ENCODE results near the gene ADAP1. TPM values are rescaled to one million over a fixed set of nuclear protein-coding genes. Genes with fewer than 3 reads are reported as not detected.

ADAP1 gene
- total RNA-seq, 2 experiments from 2014 or later = 34.6 to 40.9 TPM

GRCh38 chr7:969403-969802, 14.9 kb upstream of the ADAP1 start:
- H3K36me3 Mint-ChIP-seq (ENCODE audit: low read depth) = peaks cover 39% of the 10 kb centered on the region
- H3K9me3 Mint-ChIP-seq = no peaks in the 10 kb centered on the region
- POLR2A ChIA-PET = no interaction called here
- CTCF ChIA-PET = interaction anchor here (1.1 kb wide), 1 partner anchor 23 kb away, joined by 3 read pairs; no protein-coding TSS in a partner anchor
- no peak for DNase-seq
- no peak overlapping the region for H3K4me3 Mint-ChIP-seq
- no peak for TF ChIP-seq CTCF (IDR thresholded peaks at IDR 0.05)
- no peaks in the 10 kb centered on the region for H3K27me3 Mint-ChIP-seq
- intact Hi-C loops (cut with micrococcal nuclease) = no loop called here
- ATAC-seq = no peak
- H3K4me1 Mint-ChIP-seq (ENCODE audit: low read depth) = peaks cover 39% of the 10 kb centered on the region
- H3K27ac Mint-ChIP-seq = no peak overlapping the region

- Mint-ChIP-seq H3K9me3 (no peaks in the 10 kb centered on the region), H3K4me3 (no peak overlapping the region), H3K36me3 (ENCODE audit: low read depth) (peaks cover 35% of the 10 kb centered on the region), H3K27me3 (no peaks in the 10 kb centered on the region), H3K27ac (no peak overlapping the region), H3K4me1 (ENCODE audit: low read depth) (peaks cover 43% of the 10 kb centered on the region)
- TF ChIP-seq CTCF (IDR thresholded peaks at IDR 0.05) = no peak
- CTCF ChIA-PET = interaction anchor here (1.1 to 2.5 kb wide), 2 partner anchors 24 to 25 kb away, joined by 3 to 14 read pairs; no protein-coding TSS in a partner anchor
- POLR2A ChIA-PET = interaction anchor here (0.9 to 1.1 kb wide), 3 partner anchors 7 to 81 kb away, joined by 3 to 5 read pairs (median 3); partner anchors contain the start of gene COX19
- DNase-seq (no peak), ATAC-seq (no peak)
- intact Hi-C loops (cut with micrococcal nuclease) = no loop called here
These were observed 14.0 kb upstream of the ADAP1 start for GRCh38 chr7:968205-969105.

GRCh38 chr7:967361-968082, 13.0 kb upstream of the ADAP1 start:
- Mint-ChIP-seq H3K4me3 (no peak overlapping the region), H3K4me1 (ENCODE audit: low read depth) (peaks cover 35% of the 10 kb centered on the region), H3K27ac (peak overlapping the region; percentile 55), H3K9me3 (no peaks in the 10 kb centered on the region), H3K27me3 (no peaks in the 10 kb centered on the region), H3K36me3 (ENCODE audit: low read depth) (peaks cover 27% of the 10 kb centered on the region)
- ChIA-PET CTCF (interaction anchor here (0.8 to 2.5 kb wide), 3 partner anchors 26 to 95 kb away, joined by 3 to 14 read pairs (median 3); no protein-coding TSS in a partner anchor), POLR2A (interaction anchor here (0.9 to 1.3 kb wide), 8 partner anchors 8 to 89 kb away, joined by 3 to 5 read pairs (median 4); partner anchors contain the start of genes ADAP1 and COX19)
- DNase-seq (no peak), ATAC-seq (no peak)
- TF ChIP-seq CTCF (IDR thresholded peaks at IDR 0.05) = no peak
- intact Hi-C loops (cut with micrococcal nuclease) = no loop called here

- Mint-ChIP-seq H3K36me3 (ENCODE audit: low read depth) (peaks cover 19% of the 10 kb centered on the region), H3K27me3 (no peaks in the 10 kb centered on the region), H3K27ac (peak overlapping the region; percentile 3), H3K4me1 (ENCODE audit: low read depth) (peaks cover 28% of the 10 kb centered on the region), H3K9me3 (no peaks in the 10 kb centered on the region), H3K4me3 (no peak overlapping the region)
- TF ChIP-seq CTCF (IDR thresholded peaks at IDR 0.05) = no peak
- intact Hi-C loops (cut with micrococcal nuclease) = no loop called here
- no peak for DNase-seq
- POLR2A ChIA-PET = interaction anchor here (0.9 to 1.9 kb wide), 8 partner anchors 9 to 88 kb away, joined by 3 to 7 read pairs (median 4); partner anchors contain the start of genes ADAP1 and COX19
- no peak for ATAC-seq
- CTCF ChIA-PET = interaction anchor here (1.0 to 2.5 kb wide), 4 partner anchors 27 to 210 kb away, joined by 3 to 14 read pairs (median 3); no protein-coding TSS in a partner anchor
These were observed 12.0 kb upstream of the ADAP1 start for GRCh38 chr7:966291-967069.

All from activated CD8-positive, alpha-beta T cell treated with anti-CD3 and anti-CD28 coated beads for 36 hours (primary cell).